HG02870 (cell line): ENCODE measurements around the gene PIK3R6.

Experiments
- ATAC-seq: cut with Tn5 transposase; IDR thresholded peaks from one replicate; pipeline ENCODE4 v1.9.1; 2021; ENCODE audit warnings: mild to moderate bottlenecking, moderate library complexity; ENCODE audit not compliant: unreplicated experiment

PIK3R6 gene

DNA sequence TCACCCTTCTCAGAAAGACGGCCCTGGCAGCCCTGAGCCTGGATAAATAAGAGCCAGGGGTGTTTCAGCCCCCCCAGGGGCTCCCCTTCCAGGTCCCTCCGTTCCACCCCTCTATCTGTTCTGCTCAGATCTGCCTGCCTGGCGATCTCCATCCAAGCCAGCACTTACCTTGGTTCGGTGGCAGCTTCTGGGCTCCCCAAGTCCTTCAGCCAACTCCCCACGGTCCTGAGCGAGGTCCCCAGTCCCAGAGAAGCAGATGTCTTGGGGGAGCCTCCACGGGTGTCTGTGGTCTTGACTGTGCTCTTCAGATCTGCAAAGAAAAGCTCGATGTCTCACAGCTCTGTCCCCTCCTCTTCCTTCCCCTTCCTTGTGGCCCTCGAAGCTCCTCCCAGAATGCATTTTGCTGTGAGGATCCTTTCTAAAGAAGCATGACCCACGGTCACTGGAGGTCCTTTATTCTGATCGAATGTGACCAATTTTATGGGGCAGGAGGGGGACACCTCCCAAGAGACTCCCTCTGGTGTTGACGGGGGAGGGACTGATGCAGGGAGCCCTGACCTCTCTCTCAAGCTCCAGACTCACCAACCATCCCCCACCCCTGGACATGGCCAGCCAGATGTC lies at the start of gene PIK3R6:
Gene PIK3R6 (minus strand): TSS at position 314 of the 621 bp plus-strand sequence. CDS start 17,880 bp downstream, outside the sequence.
- no peak for ATAC-seq

GRCh38 chr17:8916466-8916865 lies 49.0 kb upstream of the PIK3R6 start:
- no peak for ATAC-seq

- ATAC-seq = no peak
Measured at GRCh38 chr17:8914554-8914953, 47.1 kb upstream of the PIK3R6 start.

DNA sequence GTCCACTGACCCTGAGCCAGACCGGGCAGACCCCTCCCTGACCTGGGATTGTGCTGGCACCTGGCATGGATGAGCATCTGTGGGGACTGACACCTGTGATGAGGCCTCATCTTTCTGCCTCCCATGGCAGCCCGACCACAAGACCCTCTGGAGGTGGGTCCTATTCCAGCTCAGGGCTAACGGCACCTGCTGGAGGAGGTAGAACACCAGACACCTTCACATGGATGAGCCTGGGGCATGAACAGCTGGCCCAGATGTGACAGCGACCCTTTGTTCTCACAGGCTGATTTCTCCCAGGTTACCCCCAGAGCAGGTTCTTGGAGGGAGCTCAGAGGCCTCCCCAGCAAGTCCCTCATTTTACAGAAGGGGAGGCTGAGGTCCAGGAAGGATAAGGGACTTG lies 46.4 kb upstream of the PIK3R6 start:
- ATAC-seq = no peak

DNA sequence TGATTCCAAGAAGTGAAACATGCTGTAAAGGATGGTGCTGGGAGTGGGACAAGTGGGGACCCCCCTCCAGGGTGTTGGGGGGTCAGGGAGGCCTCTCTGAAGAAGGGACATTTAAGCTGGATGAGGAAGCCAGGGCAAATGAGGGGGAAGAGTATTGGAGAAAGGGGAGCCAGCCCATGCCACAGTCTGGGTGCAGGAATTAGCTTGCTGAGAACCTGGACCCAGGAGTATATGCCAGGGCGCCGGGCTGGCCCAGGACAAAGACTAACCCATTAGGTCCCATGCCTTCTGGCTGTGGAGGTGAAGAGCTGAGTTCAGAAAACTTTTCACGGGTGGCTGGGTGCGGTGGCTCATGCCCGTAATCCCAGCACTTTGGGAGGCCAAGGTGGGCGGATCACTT lies 45.6 kb upstream of the PIK3R6 start:
- ATAC-seq = no peak

DNA sequence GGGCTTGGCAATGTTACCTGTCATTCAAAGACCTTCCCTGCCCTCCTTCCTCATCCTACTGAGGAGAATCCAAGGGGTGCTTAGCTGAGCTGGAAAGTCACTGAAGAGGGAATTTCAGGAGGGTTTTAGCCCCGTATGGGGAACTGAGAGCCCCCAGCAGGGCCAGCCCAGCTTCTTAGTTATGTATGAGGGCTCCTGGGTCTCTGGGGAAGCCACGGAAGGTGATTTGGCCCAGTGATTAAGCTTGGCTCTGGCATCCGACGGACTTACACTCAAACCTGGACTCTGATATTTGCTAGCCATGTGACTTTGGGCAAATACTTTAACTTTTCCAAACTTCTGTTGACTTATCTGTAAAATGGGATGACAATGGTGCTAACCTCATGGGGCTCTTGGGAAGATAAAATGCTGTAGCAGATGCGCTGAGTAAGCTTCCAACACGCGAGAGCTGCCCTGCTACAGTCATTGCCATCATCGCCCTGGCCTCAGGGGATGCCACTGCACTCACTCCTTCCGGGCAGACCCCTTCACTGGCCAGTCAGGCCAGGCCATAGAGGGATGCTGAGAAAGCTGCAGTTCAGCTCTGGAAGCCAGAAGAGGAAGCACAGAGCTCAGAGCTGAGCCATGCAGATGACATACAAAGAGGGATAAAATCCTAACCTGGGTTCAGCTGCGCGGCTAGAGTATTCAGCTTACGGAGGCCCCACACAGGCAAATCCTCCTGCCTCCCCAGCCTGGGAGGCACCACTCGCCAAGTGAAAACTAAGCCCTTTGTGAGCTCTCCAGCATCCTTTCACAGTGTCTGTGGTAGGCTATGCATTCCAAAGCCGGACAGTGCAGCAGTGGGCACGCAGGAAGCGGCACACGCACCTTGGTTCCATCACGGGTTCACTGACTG lies 44.9 kb upstream of the PIK3R6 start:
- no peak for ATAC-seq

- ATAC-seq = no peak
Measured at GRCh38 chr17:8910969-8911604, 43.6 kb upstream of the PIK3R6 start.

DNA sequence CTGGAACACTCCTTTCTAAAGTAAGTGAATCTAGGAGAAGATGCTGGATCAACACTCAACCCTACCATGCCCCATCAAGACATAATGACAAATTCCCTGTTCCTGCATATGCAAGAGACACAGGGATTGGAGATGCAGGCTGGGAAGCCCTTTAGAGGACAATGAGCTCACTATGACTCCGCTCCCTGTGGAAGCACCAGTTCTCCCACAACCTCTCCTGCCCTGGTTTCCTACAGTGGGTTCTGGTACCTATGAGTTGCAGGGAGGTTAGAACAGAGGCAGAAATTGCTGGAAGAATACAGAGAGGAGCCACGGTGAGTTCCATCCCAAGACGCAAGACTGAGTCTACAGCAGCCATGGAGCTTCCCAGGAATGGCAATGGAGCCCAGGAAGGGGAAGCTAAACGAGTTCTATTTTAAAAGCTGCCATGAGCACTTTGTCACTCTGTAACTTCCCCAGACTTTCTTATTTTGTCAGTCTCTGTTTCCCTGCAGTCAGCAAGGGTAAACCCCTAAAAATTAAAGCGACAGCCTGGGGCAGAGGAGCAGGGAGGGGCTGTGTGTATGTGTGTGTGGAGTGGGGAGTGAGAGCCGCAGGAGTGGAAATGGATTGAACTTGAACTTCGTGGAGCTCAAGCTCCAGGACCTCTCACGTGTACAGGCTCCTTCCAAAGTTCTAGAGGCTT lies 42.3 kb upstream of the PIK3R6 start:
- ATAC-seq = no peak

GRCh38 chr17:8905331-8905730 lies 37.9 kb upstream of the PIK3R6 start:
- ATAC-seq = no peak

DNA sequence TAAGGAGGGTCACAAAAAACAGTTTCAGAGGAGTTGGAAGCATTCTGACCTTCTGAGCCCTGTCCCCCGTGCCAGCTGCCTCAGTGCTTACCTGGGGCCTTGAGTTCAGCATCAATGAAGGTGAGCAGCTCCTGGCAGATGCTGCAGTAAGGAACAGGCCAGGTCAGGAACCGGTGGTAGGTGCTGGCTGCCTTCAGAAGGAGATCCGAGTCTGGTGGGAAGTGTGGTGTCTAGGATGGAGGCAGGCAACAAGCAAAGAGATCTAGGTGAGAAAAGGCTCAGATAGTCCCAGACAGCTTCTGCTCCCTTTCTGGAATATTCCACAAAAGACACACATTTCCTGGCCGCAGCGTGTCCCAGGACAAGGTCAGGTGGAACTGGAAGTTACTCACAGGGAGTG lies 37.2 kb upstream of the PIK3R6 start:
- ATAC-seq = no peak

DNA sequence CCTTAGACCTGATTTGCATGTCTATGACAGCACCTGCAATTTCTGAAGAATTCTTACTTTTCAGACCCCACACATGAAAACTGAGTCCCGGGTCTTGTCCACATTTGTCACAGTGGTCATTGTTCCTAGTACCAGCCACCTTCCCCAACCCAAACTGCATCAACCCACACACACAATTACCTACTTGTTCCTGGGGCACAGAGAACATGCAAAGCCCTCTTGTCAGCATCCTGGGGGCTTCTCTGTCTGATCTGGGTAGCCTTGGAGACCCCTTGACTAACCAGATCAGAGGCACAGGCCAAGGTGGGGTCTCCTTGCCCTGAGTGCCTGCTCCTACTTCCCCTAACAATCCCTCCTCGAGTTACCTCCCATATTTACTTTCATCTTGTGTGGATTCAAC lies 36.7 kb upstream of the PIK3R6 start:
- ATAC-seq = no peak

GRCh38 chr17:8900626-8901585 lies 33.4 kb upstream of the PIK3R6 start:
- no peak for ATAC-seq

GRCh38 chr17:8900207-8900606 lies 32.7 kb upstream of the PIK3R6 start:
- ATAC-seq = no peak

- ATAC-seq = no peak
Measured at GRCh38 chr17:8898636-8899035, 31.2 kb upstream of the PIK3R6 start.

DNA sequence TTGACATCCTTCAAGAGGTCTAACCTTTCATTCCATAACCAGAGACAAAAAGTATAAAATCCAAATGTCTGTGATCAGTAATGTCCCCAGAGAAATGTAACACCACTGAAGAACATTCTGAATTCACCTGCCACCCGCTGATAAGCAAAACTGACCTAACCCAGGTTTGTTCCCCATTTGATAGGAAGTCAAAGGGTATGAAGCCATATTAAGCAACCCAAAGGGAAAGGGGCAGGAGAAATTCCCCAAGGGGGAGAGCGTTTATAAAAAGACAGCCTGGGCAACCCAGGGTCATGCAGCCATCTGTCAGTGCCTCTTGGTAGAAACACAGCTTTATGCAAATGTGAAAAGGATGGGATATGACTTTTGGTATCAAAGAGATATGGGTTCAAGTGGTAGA lies 30.7 kb upstream of the PIK3R6 start:
- ATAC-seq = no peak

GRCh38 chr17:8896641-8897635 lies 29.5 kb upstream of the PIK3R6 start:
- no peak for ATAC-seq

DNA sequence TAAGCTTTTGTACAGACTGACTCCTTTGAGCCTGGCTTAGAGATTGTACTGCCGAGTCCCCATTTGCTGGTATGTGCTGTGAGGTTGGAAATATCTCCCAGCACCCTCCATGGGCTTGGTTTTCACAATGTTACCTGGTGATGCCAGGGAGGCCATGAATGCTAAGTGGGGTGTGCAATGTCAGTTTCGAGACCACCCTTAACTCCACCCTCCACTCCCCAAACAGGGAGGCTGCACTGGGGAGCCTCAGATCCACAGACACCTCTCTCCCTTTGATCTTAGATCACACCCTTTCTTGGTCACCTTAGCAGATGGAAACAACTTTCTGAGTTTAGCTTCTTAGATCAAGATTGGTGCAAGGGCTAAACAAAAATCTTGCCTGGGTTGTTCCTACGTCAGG lies 28.6 kb upstream of the PIK3R6 start:
- ATAC-seq = no peak

- no peak for ATAC-seq
Measured at GRCh38 chr17:8894673-8895578, 27.5 kb upstream of the PIK3R6 start.
